Stimulated activated CD8-positive, alpha-beta memory T cell treated with anti-CD3 and anti-CD28 coated beads, Interleukin-12 subunit alpha, Interleukin-12 subunit beta, amount 100 ng/mL, for 24 hours (primary cell): ENCODE measurements around the gene SLC46A3.
"Not testable (repeated sequence)": the region's sequence is repeated elsewhere in the genome, so short reads cannot be mapped to it uniquely, and the experiment has no call there.

Source experiments
- DNase-seq: peaks from one replicate; pipeline ENCODE4 v3.0.0-alpha.2; 2020; ENCODE audit errors: extremely low read depth

SLC46A3 gene

GRCh38 chr13:28718543-28719226 lies at the start of gene SLC46A3:
TSS of gene SLC46A3 (minus strand) at chr13:28718970. CDS start at chr13:28717998, 972 bp downstream.
- peak; percentile 88 for DNase-seq

- DNase-seq, result no peak
Measured at GRCh38 chr13:28763887-28764286, 45.1 kb upstream of the SLC46A3 start.

GRCh38 chr13:28761586-28761985 lies 42.8 kb upstream of the SLC46A3 start:
- no peak for DNase-seq

GRCh38 chr13:28755546-28755870 lies 36.7 kb upstream of the SLC46A3 start:
- no peak for DNase-seq

- DNase-seq, result no peak
Measured at GRCh38 chr13:28754698-28755545, 36.2 kb upstream of the SLC46A3 start.

GRCh38 chr13:28753946-28754345 lies 35.2 kb upstream of the SLC46A3 start:
- DNase-seq, result no peak

GRCh38 chr13:28753208-28753892 lies 34.6 kb upstream of the SLC46A3 start:
- DNase-seq, result no peak

- DNase-seq, result no peak
Measured at GRCh38 chr13:28751175-28751960, 32.6 kb upstream of the SLC46A3 start.

- DNase-seq, result no peak
Measured at GRCh38 chr13:28750187-28751045, 31.6 kb upstream of the SLC46A3 start.

- no peak for DNase-seq
Measured at GRCh38 chr13:28747851-28748250, 29.1 kb upstream of the SLC46A3 start.

- no peak for DNase-seq
Measured at GRCh38 chr13:28746287-28746612, 27.5 kb upstream of the SLC46A3 start.

- DNase-seq, result no peak
Measured at GRCh38 chr13:28744656-28745055, 25.9 kb upstream of the SLC46A3 start.

- no peak for DNase-seq
Measured at GRCh38 chr13:28744091-28744536, 25.3 kb upstream of the SLC46A3 start.

GRCh38 chr13:28743499-28744083 lies 24.8 kb upstream of the SLC46A3 start:
- no peak for DNase-seq

- no peak for DNase-seq
Measured at GRCh38 chr13:28743020-28743419, 24.2 kb upstream of the SLC46A3 start.

GRCh38 chr13:28742445-28742844 lies 23.7 kb upstream of the SLC46A3 start:
- DNase-seq, result not testable (repeated sequence)

GRCh38 chr13:28741084-28741491 lies 22.3 kb upstream of the SLC46A3 start:
- no peak for DNase-seq

- DNase-seq, result no peak
Measured at GRCh38 chr13:28739376-28739775, 20.6 kb upstream of the SLC46A3 start.

- DNase-seq, result no peak
Measured at GRCh38 chr13:28735481-28736029, 16.8 kb upstream of the SLC46A3 start.

GRCh38 chr13:28734906-28735305 lies 16.1 kb upstream of the SLC46A3 start:
- no peak for DNase-seq
